AG09309 (cell line): Measurements from ENCODE around the gene RGSL1.

ENCODE experiments used
- DNase-seq: peaks from one replicate; pipeline ENCODE4 v3.0.0-alpha.2; 2010; ENCODE audit warnings: low read depth
- H3K4me3 ChIP-seq: 2 replicates; pipeline ENCODE4 v1.5.1; 2011; ENCODE audit warnings: mild to moderate bottlenecking, low read depth, low read length, moderate library complexity; ENCODE audit not compliant: control insufficient read depth
- TF ChIP-seq, protein P1 (sequence below): IDR thresholded peaks from 2 replicates; pipeline ENCODE4 v1.5.1; 2011; ENCODE audit warnings: mild to moderate bottlenecking, low read depth, low read length, inconsistent platforms; ENCODE audit not compliant: insufficient read depth, control insufficient read depth; ENCODE audit errors: missing control alignments

Gene RGSL1

DNA sequence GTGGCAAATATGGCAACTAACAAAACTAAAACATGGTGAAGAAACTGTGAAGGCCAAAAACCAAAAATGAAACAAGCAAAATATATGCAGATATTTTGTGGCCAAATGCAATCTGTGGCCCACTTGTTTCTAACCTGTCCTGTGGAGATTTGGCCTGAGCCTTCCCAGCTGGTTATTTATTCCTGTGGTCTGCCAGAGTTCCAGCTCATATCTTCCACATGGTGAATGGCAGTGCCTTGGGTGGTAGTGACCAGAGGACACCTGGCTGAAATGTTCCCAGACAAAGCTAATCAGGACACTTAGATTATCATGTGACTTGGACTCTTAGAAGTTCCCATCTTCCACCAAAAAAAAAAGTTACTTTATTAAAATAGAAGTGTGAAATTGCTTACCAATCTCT, 99.4 kb downstream of the RGSL1 start:
- DNase-seq, result no peak
- H3K4me3 ChIP-seq, result no peak overlapping the region
- TF ChIP-seq, protein P1, sequence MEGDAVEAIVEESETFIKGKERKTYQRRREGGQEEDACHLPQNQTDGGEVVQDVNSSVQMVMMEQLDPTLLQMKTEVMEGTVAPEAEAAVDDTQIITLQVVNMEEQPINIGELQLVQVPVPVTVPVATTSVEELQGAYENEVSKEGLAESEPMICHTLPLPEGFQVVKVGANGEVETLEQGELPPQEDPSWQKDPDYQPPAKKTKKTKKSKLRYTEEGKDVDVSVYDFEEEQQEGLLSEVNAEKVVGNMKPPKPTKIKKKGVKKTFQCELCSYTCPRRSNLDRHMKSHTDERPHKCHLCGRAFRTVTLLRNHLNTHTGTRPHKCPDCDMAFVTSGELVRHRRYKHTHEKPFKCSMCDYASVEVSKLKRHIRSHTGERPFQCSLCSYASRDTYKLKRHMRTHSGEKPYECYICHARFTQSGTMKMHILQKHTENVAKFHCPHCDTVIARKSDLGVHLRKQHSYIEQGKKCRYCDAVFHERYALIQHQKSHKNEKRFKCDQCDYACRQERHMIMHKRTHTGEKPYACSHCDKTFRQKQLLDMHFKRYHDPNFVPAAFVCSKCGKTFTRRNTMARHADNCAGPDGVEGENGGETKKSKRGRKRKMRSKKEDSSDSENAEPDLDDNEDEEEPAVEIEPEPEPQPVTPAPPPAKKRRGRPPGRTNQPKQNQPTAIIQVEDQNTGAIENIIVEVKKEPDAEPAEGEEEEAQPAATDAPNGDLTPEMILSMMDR, result no peak

DNA sequence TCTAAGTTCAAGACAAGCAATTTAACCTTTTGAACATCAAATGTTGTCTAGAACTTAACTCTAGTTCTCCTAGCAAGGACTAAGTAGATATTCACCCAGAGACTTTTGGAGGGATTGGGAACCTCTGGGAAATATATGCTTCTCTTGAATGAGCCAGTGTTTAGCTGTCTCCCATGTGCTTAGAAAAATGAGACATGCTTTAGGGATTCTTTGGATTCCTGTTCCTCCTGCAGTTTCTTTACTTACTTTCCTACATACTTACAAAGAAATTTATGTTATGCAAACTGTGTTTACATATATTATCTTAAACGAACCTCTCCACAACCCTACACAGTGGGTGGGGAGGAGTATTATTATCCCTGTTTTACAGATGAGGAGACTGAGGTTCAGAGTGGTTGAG, 99.9 kb downstream of the RGSL1 start:
- no peak overlapping the region for H3K4me3 ChIP-seq
- DNase-seq, result no peak
- TF ChIP-seq, protein P1, result no peak

DNA sequence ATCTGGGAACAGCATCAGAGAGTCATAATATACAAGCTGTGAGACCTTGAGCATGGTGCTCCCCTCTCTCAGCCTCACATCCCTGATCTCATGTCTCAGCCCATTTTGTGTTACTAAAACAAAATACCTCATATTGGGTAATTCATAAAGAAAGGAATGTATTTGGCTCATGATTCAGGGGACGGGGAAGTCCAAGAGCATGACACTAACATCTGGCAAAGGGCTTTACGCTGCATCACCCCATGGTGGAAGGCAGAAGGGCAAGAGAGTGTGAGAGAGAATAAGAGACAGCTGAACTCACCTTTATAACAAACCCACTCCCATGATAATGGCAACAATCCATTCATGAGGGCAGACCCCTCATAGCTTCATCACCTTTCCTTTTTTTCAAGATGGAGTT, 102.6 kb downstream of the RGSL1 start:
- TF ChIP-seq, protein P1, result no peak
- no peak overlapping the region for H3K4me3 ChIP-seq
- DNase-seq, result no peak

DNA sequence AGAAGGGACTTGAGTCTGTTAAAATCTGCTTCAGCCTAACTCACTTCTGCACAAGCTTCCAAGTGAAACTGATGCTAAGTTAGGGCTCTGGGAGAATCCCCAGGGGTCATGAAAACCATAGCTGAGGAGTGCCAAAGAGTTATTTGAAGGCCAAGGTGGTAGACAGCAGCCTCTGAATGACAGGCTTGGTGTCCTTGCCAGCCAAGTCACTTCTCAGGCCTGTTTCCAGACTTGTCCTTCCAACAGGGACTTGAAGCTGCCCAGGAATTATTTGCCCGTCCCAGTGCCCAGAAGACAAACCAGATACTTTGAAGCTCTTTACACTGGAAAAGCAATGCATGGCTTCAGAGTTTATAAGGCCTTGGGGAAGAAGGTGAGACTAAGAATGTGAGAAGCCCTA, 105.5 kb downstream of the RGSL1 start:
- TF ChIP-seq, protein P1, result no peak
- H3K4me3 ChIP-seq, result no peak overlapping the region
- DNase-seq, result no peak

DNA sequence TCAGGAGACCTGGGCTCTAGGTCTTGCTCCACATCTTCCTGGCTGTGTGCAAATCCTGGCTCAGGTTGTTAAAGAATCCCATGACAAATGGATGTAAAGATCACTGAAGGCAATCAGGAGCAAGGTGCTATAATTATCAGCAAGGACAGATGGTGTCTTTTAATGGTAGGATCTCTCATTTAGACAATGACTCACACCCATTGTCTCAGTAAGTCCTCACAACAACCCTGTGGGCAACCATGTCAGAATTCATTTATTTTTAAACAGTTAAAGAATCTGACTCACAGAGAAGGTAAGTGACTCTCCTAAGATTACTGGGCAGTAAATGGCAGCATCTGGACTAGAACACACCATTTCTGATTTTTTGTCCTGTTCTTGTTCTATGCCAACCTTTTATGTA, 106.3 kb downstream of the RGSL1 start:
- no peak overlapping the region for H3K4me3 ChIP-seq
- TF ChIP-seq, protein P1, result no peak
- no peak for DNase-seq

DNA sequence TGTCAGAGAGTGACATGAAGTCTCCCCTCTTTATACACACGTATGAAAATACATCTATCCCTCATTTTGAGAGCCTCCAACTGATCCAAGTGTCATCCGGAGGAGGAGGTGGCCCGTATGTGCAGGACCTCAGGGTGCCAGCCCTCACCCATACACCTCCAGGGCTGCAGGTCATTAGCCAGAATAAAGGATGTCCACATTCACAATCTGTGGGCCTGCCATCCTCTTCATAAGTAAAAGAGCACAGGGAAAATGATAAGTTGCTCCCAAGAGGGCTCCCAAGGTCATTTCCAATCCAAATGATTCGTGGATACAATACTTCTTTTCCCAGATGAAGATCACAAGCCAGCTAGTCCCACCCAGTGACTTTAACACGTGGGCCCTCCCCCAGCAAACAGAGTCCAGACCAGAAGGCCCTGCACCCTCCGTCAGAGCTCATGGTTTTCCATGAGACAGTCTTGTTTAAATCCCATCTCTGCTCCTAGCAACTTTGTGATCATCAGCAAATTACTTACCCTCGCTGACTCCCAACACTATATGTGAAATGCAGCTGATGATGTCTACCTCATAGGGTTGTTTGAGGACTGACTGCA, 110.5 kb downstream of the RGSL1 start:
- no peak overlapping the region for H3K4me3 ChIP-seq
- DNase-seq, result no peak
- TF ChIP-seq, protein P1, result no peak

DNA sequence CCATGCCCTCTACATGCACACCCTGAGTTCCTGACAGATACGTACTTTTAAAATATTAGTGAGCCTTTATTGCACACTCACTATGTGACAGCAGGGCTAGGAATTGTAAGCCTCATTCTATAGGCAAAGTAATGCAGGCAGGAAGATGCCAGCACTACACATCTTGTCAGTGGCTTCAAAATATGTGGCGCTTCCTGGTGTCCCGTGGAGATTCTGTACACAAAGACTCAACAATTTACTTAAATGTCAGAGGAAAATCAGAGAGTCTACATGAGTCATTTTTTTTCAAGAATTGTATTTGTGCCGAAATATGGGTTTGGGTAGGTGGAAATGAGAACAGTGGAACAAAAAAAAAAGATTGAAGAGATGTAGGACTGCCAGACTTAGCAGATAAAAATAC, 111.5 kb downstream of the RGSL1 start:
- TF ChIP-seq, protein P1, result no peak
- DNase-seq, result no peak
- no peak overlapping the region for H3K4me3 ChIP-seq
